ENCODE measurements around the gene SMARCD1. TPM values are rescaled to one million over a fixed set of nuclear protein-coding genes. Genes with fewer than 3 reads are reported as not detected.

The SMARCD1 gene
- total and polyA plus RNA-seq, 2 experiments from 2014 or later, result 124 to 287 TPM

- no peak overlapping the region for H3K27ac ChIP-seq (ENCODE audit: low read depth)
- no peaks in the 10 kb centered on the region; the same call in 1 of the 2 replicates for H4K20me1 ChIP-seq (replicated peaks; ENCODE audit: insufficient read depth)
- H3K79me2 ChIP-seq (replicated peaks; ENCODE audit: insufficient read depth), result no peaks in the 10 kb centered on the region
- peak overlapping the region; percentile 84 for H3K4me2 ChIP-seq
- Mint-ChIP-seq H3K27me3 (ENCODE audit: insufficient read depth, low read depth, poor library complexity) (peaks cover 60% of the 10 kb centered on the region), H3K9me3 (no peaks in the 10 kb centered on the region; the same call in none of the 3 replicates), H3K4me1 (peaks cover 23% of the 10 kb centered on the region), H3K36me3 (ENCODE audit: low read depth) (no peaks in the 10 kb centered on the region), H3K4me3 (peak overlapping the region; percentile 49; the same call in 2 of the 3 replicates), H3K27ac (no peak overlapping the region; the same call in 1 of the 2 replicates)
- DNase-seq (ENCODE audit: low spot score) (peak; percentile 81), ATAC-seq (peak; percentile 89)
- peaks cover 10% of the 10 kb centered on the region for H3K4me1 ChIP-seq (ENCODE audit: insufficient read depth)
- H3K36me3 ChIP-seq (ENCODE audit: insufficient read depth), result no peaks in the 10 kb centered on the region
- no peaks in the 10 kb centered on the region for H3K9me2 ChIP-seq (ENCODE audit: insufficient read depth)
- H2AFZ ChIP-seq, result peak overlapping the region; percentile 52; the same call in 1 of the 2 replicates
- H3K4me3 ChIP-seq, result peak overlapping the region; percentile 57
- TF ChIP-seq ZNF331 (CRISPR knock-in tag; IDR thresholded peaks at IDR 0.05; ENCODE audit: low read depth) (no peak), STAT1 (IDR thresholded peaks at IDR 0.05; ENCODE audit: unreplicated experiment) (no peak), EZH2 (IDR thresholded peaks at IDR 0.05; ENCODE audit: low read depth, unreplicated experiment) (no peak), ZNF114 (CRISPR knock-in tag; IDR thresholded peaks at IDR 0.05) (no peak), EZH2phosphoT487 (IDR thresholded peaks at IDR 0.05; ENCODE audit: unreplicated experiment) (no peak), ZNF462 (CRISPR knock-in tag; IDR thresholded peaks at IDR 0.05) (no peak), REST (IDR thresholded peaks at IDR 0.05; ENCODE audit: unreplicated experiment) (no peak), ETS1 (IDR thresholded peaks at IDR 0.05) (no peak), CREB1 (CRISPR knock-in tag; IDR thresholded peaks at IDR 0.05; ENCODE audit: low read depth) (no peak), JUNB (IDR thresholded peaks at IDR 0.05; ENCODE audit: unreplicated experiment) (no peak), POLR2AphosphoS5 (IDR thresholded peaks at IDR 0.05; ENCODE audit: low read depth) (peak; percentile 34), NANOG (IDR thresholded peaks at IDR 0.05; ENCODE audit: borderline replicate concordance) (no peak), CTCF (conservative IDR thresholded peaks at IDR 0.05; ENCODE audit: low read depth in 2 of 2) (peak in 1 of 2 experiments; percentile 26; a peak in 1 of 4 replicates)
- peaks cover 7% of the 10 kb centered on the region; the same call in 1 of the 2 replicates for H3F3A ChIP-seq (replicated peaks; ENCODE audit: low read depth)
- H3K27me3 ChIP-seq (ENCODE audit: insufficient read depth), result peaks cover 95% of the 10 kb centered on the region
These were observed 33.9 kb upstream of the SMARCD1 start for GRCh38 chr12:50051101-50051806.
